Measurements from ENCODE around the gene ADA.

DNA sequence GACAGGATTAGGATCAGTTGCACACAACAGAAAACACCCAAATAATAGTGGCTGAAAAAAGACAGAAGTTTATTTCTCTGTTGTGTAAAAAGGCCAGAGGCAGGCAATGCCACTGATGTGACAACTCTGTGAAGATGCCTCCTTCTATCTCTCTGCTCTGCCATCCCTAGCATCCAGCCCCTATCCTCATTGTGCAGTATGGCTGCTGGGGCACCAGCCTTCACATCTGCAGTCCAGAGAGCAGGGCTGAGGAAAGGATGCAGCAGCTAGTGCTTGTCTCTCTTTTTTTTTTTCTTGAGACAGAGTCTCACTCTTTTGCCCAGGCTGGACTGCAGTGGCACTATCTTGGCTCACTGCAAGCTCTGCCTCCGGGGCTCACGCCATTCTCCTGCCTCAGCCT lies 6.4 kb upstream of the ADA start:
- no peak for TF ChIP-seq POLR2A (IDR thresholded peaks at IDR 0.05)
- TF ChIP-seq POLR2AphosphoS5 (IDR thresholded peaks at IDR 0.05) = no peak
- TF ChIP-seq, protein P1, sequence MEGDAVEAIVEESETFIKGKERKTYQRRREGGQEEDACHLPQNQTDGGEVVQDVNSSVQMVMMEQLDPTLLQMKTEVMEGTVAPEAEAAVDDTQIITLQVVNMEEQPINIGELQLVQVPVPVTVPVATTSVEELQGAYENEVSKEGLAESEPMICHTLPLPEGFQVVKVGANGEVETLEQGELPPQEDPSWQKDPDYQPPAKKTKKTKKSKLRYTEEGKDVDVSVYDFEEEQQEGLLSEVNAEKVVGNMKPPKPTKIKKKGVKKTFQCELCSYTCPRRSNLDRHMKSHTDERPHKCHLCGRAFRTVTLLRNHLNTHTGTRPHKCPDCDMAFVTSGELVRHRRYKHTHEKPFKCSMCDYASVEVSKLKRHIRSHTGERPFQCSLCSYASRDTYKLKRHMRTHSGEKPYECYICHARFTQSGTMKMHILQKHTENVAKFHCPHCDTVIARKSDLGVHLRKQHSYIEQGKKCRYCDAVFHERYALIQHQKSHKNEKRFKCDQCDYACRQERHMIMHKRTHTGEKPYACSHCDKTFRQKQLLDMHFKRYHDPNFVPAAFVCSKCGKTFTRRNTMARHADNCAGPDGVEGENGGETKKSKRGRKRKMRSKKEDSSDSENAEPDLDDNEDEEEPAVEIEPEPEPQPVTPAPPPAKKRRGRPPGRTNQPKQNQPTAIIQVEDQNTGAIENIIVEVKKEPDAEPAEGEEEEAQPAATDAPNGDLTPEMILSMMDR (IDR thresholded peaks at IDR 0.05) = no peak
- TF ChIP-seq EP300 (IDR thresholded peaks at IDR 0.05) = no peak
